CD4-positive, alpha-beta memory T cell (primary cell): ENCODE measurements around the gene HBM. TPM values are rescaled to one million over a fixed set of nuclear protein-coding genes. Genes with fewer than 3 reads are reported as not detected.
"Not testable (repeated sequence)": the region's sequence is repeated elsewhere in the genome, so short reads cannot be mapped to it uniquely, and the experiment has no call there.

ENCODE experiments used
- CTCF ChIA-PET: fragments of 350-600 bp; sonication (Branson Sonifier 250); formaldehyde crosslinking; loops from one replicate; lab custom pipeline; 2021; ENCODE audit warnings: inconsistent platforms; ENCODE audit not compliant: partially characterized antibody; lab: Charles Lee
- POLR2A ChIA-PET: fragments of 350-600 bp; sonication (Branson Sonifier 250); formaldehyde crosslinking; loops from one replicate; lab custom pipeline; 2021; ENCODE audit not compliant: partially characterized antibody; lab: Charles Lee
- DNase-seq, 5 donors: peaks; one replicate each; pipeline versions ENCODE4 v3.0.0 to v3.0.0-alpha.2; 2020 to 2022; ENCODE audit warnings: mixed read lengths in 1 of 5
- H3K27ac ChIP-seq: one replicate; pipeline ENCODE4 v1.7.0; 2013; ENCODE audit warnings: low read depth, low read length
- H3K27me3 ChIP-seq: 2 replicates; pipeline ENCODE4 v1.7.0; 2013; ENCODE audit warnings: mild to moderate bottlenecking, low read length, moderate library complexity; ENCODE audit not compliant: insufficient read depth
- H3K36me3 ChIP-seq: 2 replicates; pipeline ENCODE4 v1.7.0; 2013; ENCODE audit warnings: mild to moderate bottlenecking, low read length, moderate library complexity; ENCODE audit not compliant: insufficient read depth
- H3K4me1 ChIP-seq: 2 replicates; pipeline ENCODE4 v1.7.0; 2013; ENCODE audit warnings: mild to moderate bottlenecking, low read length, moderate library complexity; ENCODE audit not compliant: insufficient read depth
- H3K4me3 ChIP-seq, 2 donors: one replicate each; pipeline ENCODE4 v1.7.0; 2013; ENCODE audit warnings: low read length in 2 of 2, mild to moderate bottlenecking in 1 of 2
- H3K9me3 ChIP-seq, 2 donors: one replicate each; pipeline ENCODE4 v1.7.0; 2013; ENCODE audit warnings: low read length in 2 of 2, control low read depth in 1 of 2; ENCODE audit not compliant: control insufficient read depth in 1 of 2
- H3K27ac Mint-ChIP-seq, 7 donors: one replicate each; pipeline ENCODE4 v1.8.0; 2020 to 2021; ENCODE audit warnings: mixed read lengths in 7 of 7, mild to moderate bottlenecking in 6 of 7, inconsistent platforms in 3 of 7, moderate library complexity in 3 of 7
- H3K27me3 Mint-ChIP-seq, 2 donors: one replicate each; pipeline ENCODE4 v1.8.0; 2020 to 2021; ENCODE audit warnings: mixed read lengths in 2 of 2
- H3K36me3 Mint-ChIP-seq, 2 donors: one replicate each; pipeline ENCODE4 v1.8.0; 2020 to 2021; ENCODE audit warnings: mixed read lengths in 2 of 2, inconsistent platforms in 1 of 2, mild to moderate bottlenecking in 1 of 2
- H3K4me1 Mint-ChIP-seq, 4 donors: one replicate each; pipeline ENCODE4 v1.8.0; 2020 to 2021; ENCODE audit warnings: mixed read lengths in 4 of 4, mild to moderate bottlenecking in 1 of 4
- H3K4me3 Mint-ChIP-seq, 8 donors: one replicate each; pipeline ENCODE4 v1.8.0; 2020 to 2021; ENCODE audit warnings: mixed read lengths in 8 of 8, mild to moderate bottlenecking in 7 of 8, moderate library complexity in 6 of 8, inconsistent platforms in 3 of 8
- H3K9me3 Mint-ChIP-seq, 8 donors: one replicate each; pipeline ENCODE4 v1.8.0; 2020 to 2021; ENCODE audit warnings: mixed read lengths in 8 of 8, mild to moderate bottlenecking in 5 of 8, inconsistent platforms in 3 of 8, moderate library complexity in 1 of 8
- intact Hi-C: fragments of 100-400 bp; cut with micrococcal nuclease; formaldehyde crosslinking; loops from one replicate; pipeline ENCODE4 v1.15.1; 2023
- polyA plus RNA-seq, 2 donors: library from polyadenylated mRNA; unstranded; fragments of 300-500 nt; fragmentation: Illumina TruSeq; gene quantifications; one replicate each; pipeline ENCODE4 v1.2.3, GENCODE V29; 2021
- total RNA-seq, 2 experiments: library from RNA; stranded (reverse); gene quantifications; one replicate each; pipeline ENCODE4 v1.2.3, GENCODE V29; 2021

Gene HBM
- total and polyA plus RNA-seq, 4 experiments from 2014 or later = not detected

DNA sequence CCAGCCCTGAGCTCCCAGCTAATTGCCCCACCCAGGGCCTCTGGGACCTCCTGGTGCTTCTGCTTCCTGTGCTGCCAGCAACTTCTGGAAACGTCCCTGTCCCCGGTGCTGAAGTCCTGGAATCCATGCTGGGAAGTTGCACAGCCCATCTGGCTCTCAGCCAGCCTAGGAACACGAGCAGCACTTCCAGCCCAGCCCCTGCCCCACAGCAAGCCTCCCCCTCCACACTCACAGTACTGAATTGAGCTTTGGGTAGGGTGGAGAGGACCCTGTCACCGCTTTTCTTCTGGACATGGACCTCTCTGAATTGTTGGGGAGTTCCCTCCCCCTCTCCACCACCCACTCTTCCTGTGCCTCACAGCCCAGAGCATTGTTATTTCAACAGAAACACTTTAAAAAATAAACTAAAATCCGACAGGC is 4.3 kb downstream of the HBM start:
- H3K4me3 ChIP-seq, H3K36me3 Mint-ChIP-seq, CTCF ChIA-PET, H3K9me3 ChIP-seq, H3K4me3 Mint-ChIP-seq, H3K27ac Mint-ChIP-seq, H3K36me3 ChIP-seq, POLR2A ChIA-PET, DNase-seq, intact Hi-C loops, H3K9me3 Mint-ChIP-seq, H3K27ac ChIP-seq: not testable (repeated sequence)
- peaks cover 20% of the 10 kb centered on the region for H3K4me1 ChIP-seq
- H3K4me1 Mint-ChIP-seq = peaks cover 4 to 24% (median 13%) of the 10 kb centered on the region in 4 donors
- peaks cover 46 to 47% of the 10 kb centered on the region in 2 donors for H3K27me3 Mint-ChIP-seq
- peaks cover 34% of the 10 kb centered on the region for H3K27me3 ChIP-seq

DNA sequence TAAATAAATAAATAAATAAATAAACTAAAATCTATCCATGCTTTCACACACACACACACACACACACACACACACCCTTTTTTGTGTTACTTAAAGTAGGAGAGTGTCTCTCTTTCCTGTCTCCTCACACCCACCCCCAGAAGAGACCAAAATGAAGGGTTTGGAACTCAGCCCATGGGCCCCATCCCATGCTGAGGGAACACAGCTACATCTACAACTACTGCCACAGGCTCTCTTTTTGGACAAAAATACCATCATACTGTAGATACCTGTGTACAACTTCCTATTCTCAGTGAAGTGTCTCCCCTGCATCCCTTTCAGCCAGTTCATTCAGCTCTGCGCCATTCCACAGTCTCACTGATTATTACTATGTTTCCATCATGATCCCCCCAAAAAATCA is 5.0 kb downstream of the HBM start:
- Mint-ChIP-seq H3K27ac (peak overlapping the region in 1 of 7 donors; percentile 32), H3K4me1 (peaks cover 5 to 24% (median 12%) of the 10 kb centered on the region in 4 donors), H3K9me3 (peaks cover 0 to 1% (median 0%) of the 10 kb centered on the region in 8 donors), H3K27me3 (peaks cover 49 to 50% of the 10 kb centered on the region in 2 donors), H3K4me3 (peak overlapping the region in 1 of 8 donors; percentile 1), H3K36me3 (no peaks in the 10 kb centered on the region)
- DNase-seq = no peak
- peaks cover 13% of the 10 kb centered on the region for H3K4me1 ChIP-seq
- intact Hi-C loops = no loop called here
- no peak overlapping the region for H3K27ac ChIP-seq
- no peaks in the 10 kb centered on the region for H3K36me3 ChIP-seq
- H3K9me3 ChIP-seq = no peaks in the 10 kb centered on the region
- POLR2A ChIA-PET = no interaction called here
- H3K27me3 ChIP-seq = peaks cover 34% of the 10 kb centered on the region
- H3K4me3 ChIP-seq = no peak overlapping the region
- CTCF ChIA-PET = no interaction called here

DNA sequence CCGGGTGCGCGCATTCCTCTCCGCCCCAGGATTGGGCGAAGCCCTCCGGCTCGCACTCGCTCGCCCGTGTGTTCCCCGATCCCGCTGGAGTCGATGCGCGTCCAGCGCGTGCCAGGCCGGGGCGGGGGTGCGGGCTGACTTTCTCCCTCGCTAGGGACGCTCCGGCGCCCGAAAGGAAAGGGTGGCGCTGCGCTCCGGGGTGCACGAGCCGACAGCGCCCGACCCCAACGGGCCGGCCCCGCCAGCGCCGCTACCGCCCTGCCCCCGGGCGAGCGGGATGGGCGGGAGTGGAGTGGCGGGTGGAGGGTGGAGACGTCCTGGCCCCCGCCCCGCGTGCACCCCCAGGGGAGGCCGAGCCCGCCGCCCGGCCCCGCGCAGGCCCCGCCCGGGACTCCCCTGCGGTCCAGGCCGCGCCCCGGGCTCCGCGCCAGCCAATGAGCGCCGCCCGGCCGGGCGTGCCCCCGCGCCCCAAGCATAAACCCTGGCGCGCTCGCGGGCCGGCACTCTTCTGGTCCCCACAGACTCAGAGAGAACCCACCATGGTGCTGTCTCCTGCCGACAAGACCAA is 6.7 kb downstream of the HBM start, which contains the start of gene HBA2:
TSS of gene HBA2 (plus strand) at position 503 of the 568 bp plus-strand sequence. CDS start at position 540, 37 bp downstream.
- CTCF ChIA-PET, intact Hi-C loops, H3K9me3 Mint-ChIP-seq, H3K27ac Mint-ChIP-seq, H3K4me3 ChIP-seq, H3K27ac ChIP-seq, DNase-seq, H3K36me3 Mint-ChIP-seq, H3K4me1 ChIP-seq, POLR2A ChIA-PET, H3K36me3 ChIP-seq, H3K9me3 ChIP-seq: not testable (repeated sequence)
- peaks cover 26% of the 10 kb centered on the region for H3K27me3 ChIP-seq
- peaks cover 4 to 27% (median 10%) of the 10 kb centered on the region in 4 donors for H3K4me1 Mint-ChIP-seq
- H3K4me3 Mint-ChIP-seq = peak within 1 kb of the TSS in 6 of 8 donors; percentile 8 to 61 (median 44)
- H3K27me3 Mint-ChIP-seq = peaks cover 42% of the 10 kb centered on the region in 2 donors

DNA sequence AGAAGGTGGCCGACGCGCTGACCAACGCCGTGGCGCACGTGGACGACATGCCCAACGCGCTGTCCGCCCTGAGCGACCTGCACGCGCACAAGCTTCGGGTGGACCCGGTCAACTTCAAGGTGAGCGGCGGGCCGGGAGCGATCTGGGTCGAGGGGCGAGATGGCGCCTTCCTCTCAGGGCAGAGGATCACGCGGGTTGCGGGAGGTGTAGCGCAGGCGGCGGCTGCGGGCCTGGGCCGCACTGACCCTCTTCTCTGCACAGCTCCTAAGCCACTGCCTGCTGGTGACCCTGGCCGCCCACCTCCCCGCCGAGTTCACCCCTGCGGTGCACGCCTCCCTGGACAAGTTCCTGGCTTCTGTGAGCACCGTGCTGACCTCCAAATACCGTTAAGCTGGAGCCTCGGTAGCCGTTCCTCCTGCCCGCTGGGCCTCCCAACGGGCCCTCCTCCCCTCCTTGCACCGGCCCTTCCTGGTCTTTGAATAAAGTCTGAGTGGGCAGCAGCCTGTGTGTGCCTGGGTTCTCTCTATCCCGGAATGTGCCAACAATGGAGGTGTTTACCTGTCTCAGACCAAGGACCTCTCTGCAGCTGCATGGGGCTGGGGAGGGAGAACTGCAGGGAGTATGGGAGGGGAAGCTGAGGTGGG is 7.6 kb downstream of the HBM start:
- Mint-ChIP-seq H3K4me1 (peaks cover 4 to 32% (median 15%) of the 10 kb centered on the region in 4 donors), H3K4me3 (peak overlapping the region in 4 of 8 donors; percentile 24 to 61 (median 44)), H3K27me3 (peaks cover 41 to 48% of the 10 kb centered on the region in 2 donors)
- POLR2A ChIA-PET, H3K4me3 ChIP-seq, intact Hi-C loops, H3K27ac ChIP-seq, H3K9me3 ChIP-seq, DNase-seq, H3K27ac Mint-ChIP-seq, H3K36me3 Mint-ChIP-seq, H3K9me3 Mint-ChIP-seq, H3K4me1 ChIP-seq, CTCF ChIA-PET, H3K36me3 ChIP-seq: not testable (repeated sequence)
- peaks cover 26% of the 10 kb centered on the region for H3K27me3 ChIP-seq

DNA sequence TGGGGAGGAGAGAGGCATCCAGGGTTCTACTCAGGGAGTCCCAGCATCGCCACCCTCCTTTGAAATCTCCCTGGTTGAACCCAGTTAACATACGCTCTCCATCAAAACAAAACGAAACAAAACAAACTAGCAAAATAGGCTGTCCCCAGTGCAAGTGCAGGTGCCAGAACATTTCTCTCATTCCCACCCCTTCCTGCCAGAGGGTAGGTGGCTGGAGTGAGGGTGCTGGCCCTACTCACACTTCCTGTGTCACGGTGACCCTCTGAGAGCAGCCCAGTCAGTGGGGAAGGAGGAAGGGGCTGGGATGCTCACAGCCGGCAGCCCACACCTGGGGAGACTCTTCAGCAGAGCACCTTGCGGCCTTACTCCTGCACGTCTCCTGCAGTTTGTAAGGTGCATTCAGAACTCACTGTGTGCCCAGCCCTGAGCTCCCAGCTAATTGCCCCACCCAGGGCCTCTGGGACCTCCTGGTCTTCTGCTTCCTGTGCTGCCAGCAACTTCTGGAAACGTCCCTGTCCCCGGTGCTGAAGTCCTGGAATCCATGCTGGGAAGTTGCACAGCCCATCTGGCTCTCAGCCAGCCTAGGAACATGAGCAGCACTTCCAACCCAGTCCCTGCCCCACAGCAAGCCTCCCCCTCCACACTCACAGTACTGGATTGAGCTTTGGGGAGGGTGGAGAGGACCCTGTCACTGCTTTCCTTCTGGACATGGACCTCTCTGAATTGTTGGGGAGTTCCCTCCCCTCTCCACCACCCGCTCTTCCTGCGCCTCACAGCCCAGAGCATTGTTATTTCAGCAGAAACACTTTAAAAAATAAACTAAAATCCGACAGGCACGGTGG is 8.4 kb downstream of the HBM start:
- H3K36me3 Mint-ChIP-seq, CTCF ChIA-PET, intact Hi-C loops, DNase-seq, H3K9me3 ChIP-seq, H3K4me1 ChIP-seq, H3K27ac Mint-ChIP-seq, POLR2A ChIA-PET, H3K36me3 ChIP-seq, H3K4me3 ChIP-seq, H3K9me3 Mint-ChIP-seq, H3K27ac ChIP-seq: not testable (repeated sequence)
- peaks cover 4 to 27% (median 15%) of the 10 kb centered on the region in 4 donors for H3K4me1 Mint-ChIP-seq
- peaks cover 38 to 44% of the 10 kb centered on the region in 2 donors for H3K27me3 Mint-ChIP-seq
- peak overlapping the region in 4 of 8 donors; percentile 7 to 64 (median 54) for H3K4me3 Mint-ChIP-seq
- H3K27me3 ChIP-seq = peaks cover 26% of the 10 kb centered on the region

DNA sequence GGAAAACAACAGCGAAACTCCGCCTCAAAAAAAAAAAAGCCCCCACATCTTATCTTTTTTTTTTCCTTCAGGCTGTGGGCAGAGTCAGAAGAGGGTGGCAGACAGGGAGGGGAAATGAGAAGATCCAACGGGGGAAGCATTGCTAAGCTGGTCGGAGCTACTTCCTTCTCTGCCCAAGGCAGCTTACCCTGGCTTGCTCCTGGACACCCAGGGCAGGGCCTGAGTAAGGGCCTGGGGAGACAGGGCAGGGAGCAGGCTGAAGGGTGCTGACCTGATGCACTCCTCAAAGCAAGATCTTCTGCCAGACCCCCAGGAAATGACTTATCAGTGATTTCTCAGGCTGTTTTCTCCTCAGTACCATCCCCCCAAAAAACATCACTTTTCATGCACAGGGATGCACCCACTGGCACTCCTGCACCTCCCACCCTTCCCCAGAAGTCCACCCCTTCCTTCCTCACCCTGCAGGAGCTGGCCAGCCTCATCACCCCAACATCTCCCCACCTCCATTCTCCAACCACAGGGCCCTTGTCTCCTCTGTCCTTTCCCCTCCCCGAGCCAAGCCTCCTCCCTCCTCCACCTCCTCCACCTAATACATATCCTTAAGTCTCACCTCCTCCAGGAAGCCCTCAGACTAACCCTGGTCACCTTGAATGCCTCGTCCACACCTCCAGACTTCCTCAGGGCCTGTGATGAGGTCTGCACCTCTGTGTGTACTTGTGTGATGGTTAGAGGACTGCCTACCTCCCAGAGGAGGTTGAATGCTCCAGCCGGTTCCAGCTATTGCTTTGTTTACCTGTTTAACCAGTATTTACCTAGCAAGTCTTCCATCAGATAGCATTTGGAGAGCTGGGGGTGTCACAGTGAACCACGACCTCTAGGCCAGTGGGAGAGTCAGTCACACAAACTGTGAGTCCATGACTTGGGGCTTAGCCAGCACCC is 9.5 kb downstream of the HBM start:
- POLR2A ChIA-PET = no interaction called here
- Histone ChIP-seq H3K27ac (no peak overlapping the region), H3K4me1 (peaks cover 7% of the 10 kb centered on the region), H3K27me3 (peaks cover 35% of the 10 kb centered on the region), H3K36me3 (no peaks in the 10 kb centered on the region), H3K9me3 (no peaks in the 10 kb centered on the region), H3K4me3 (no peak overlapping the region)
- Mint-ChIP-seq H3K4me3 (peak overlapping the region in 6 of 8 donors; percentile 17 to 70 (median 46)), H3K27me3 (peaks cover 37 to 42% of the 10 kb centered on the region in 2 donors), H3K9me3 (peaks cover 0 to 1% (median 0%) of the 10 kb centered on the region in 8 donors), H3K4me1 (peaks cover 5 to 31% (median 18%) of the 10 kb centered on the region in 4 donors), H3K36me3 (no peaks in the 10 kb centered on the region), H3K27ac (peak overlapping the region in 1 of 7 donors; percentile 57)
- CTCF ChIA-PET = interaction anchor here (1.4 kb wide), 1 partner anchor 68 kb away, joined by 4 read pairs; no protein-coding TSS in a partner anchor
- DNase-seq = no peak
- intact Hi-C loops = no loop called here
